Mucosa of descending colon (tissue), 3 donors: ENCODE data around the gene FKBP3. TPM values are rescaled to one million over a fixed set of nuclear protein-coding genes. Genes with fewer than 3 reads are reported as not detected.

ENCODE experiments used
- ATAC-seq: fragments of 200-7000 bp; cut with Tn5 transposase; one replicate; pipeline ENCODE4 v1.9.1; 2020; ENCODE audit warnings: mild to moderate bottlenecking, moderate library complexity
- DNase-seq, 3 donors: peaks; one replicate each; pipeline ENCODE4 v3.0.0-alpha.2; 2020
- H3K36me3 ChIP-seq: fragments of 200-600 bp; one replicate; pipeline ENCODE4 v1.8.0; 2021; ENCODE audit warnings: low read depth, mild to moderate bottlenecking
- H3K4me1 ChIP-seq: fragments of 200-600 bp; one replicate; pipeline ENCODE4 v1.8.0; 2021; ENCODE audit warnings: low read depth, mild to moderate bottlenecking
- H3K4me3 ChIP-seq: fragments of 200-600 bp; one replicate; pipeline ENCODE4 v1.8.0; 2021; ENCODE audit warnings: mild to moderate bottlenecking
- H3K9me3 ChIP-seq: fragments of 200-600 bp; one replicate; pipeline ENCODE4 v1.8.0; 2021; ENCODE audit warnings: mild to moderate bottlenecking
- CTCF ChIP-seq: fragments of 200-600 bp; IDR thresholded peaks from one replicate; pipeline ENCODE4 v1.8.0; 2022; ENCODE audit warnings: antibody characterized with exemption, mild to moderate bottlenecking
- intact Hi-C, 2 donors: fragments of 100-400 bp; cut with DNase I in 1 of 2; cut with micrococcal nuclease in 1 of 2; formaldehyde crosslinking; loops; one replicate each; pipeline versions ENCODE4 v1.11.0 to v1.11.1; 2022; cut with DNase I, micrococcal nuclease
- total RNA-seq, 3 donors: library from RNA; stranded (reverse); fragmentation: NEBNext Ultra II Directional in 2 of 3; extraction: Animal tissue kit (Norgen Biotek cat#: 25700) in 2 of 3; gene quantifications; one replicate each; pipeline versions ENCODE4 v1.2.1 to v1.2.4, GENCODE V29; 2021 to 2023
- donor health status: DM: no; HTN: no; CAD: no; lungs with moderate emphysema.
- donor health status: DM: no; HTN: no; CAD: no.
- donor health status: DM: no; HTN: yes; CAD: no.

The FKBP3 gene
- total RNA-seq, 3 donors from 2014 or later, result 46.2 to 51.7 (median 46.2) TPM

- Histone ChIP-seq H3K4me3 (no peak overlapping the region), H3K4me1 (no peaks in the 10 kb centered on the region), H3K36me3 (no peaks in the 10 kb centered on the region), H3K9me3 (no peaks in the 10 kb centered on the region)
- intact Hi-C loops, result no loop called here
- no peak for ATAC-seq
- TF ChIP-seq CTCF, result no peak
- no peak for DNase-seq
Measured at GRCh38 chr14:45072126-45072525, 62.2 kb downstream of the FKBP3 start.

GRCh38 chr14:45070215-45070614, 64.1 kb downstream of the FKBP3 start:
- H3K36me3 ChIP-seq, result no peaks in the 10 kb centered on the region
- no peak overlapping the region for H3K4me3 ChIP-seq
- no peak for TF ChIP-seq CTCF
- H3K9me3 ChIP-seq, result no peaks in the 10 kb centered on the region
- no peak for DNase-seq
- intact Hi-C loops, result no loop called here
- no peaks in the 10 kb centered on the region for H3K4me1 ChIP-seq
- ATAC-seq, result no peak

- no peak for TF ChIP-seq CTCF
- H3K9me3 ChIP-seq, result no peaks in the 10 kb centered on the region
- H3K4me3 ChIP-seq, result no peak overlapping the region
- H3K36me3 ChIP-seq, result no peaks in the 10 kb centered on the region
- ATAC-seq (no peak), DNase-seq (no peak)
- intact Hi-C loops, result no loop called here
- no peaks in the 10 kb centered on the region for H3K4me1 ChIP-seq
Measured at GRCh38 chr14:45068396-45068795, 65.9 kb downstream of the FKBP3 start.

DNA sequence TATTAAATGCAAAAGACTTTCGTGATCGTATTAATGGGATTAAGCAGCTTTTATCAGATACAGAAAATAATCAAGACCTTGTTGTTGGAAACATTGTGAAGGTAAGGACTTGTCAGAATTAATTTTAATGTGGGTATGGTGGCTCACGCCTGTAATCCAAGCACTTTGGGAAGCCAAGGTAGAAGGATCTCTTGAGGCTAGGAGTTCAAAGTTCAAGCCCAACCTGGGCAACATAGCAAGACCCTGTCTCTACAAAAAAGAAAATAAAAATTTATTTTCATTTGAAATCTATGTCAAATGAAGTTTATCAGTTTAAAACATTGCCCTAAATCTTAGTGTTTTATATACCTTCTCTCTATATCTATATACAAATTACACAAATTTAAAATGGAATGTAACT, 67.6 kb downstream of the FKBP3 start:
- Histone ChIP-seq H3K9me3 (no peaks in the 10 kb centered on the region), H3K4me1 (no peaks in the 10 kb centered on the region), H3K4me3 (no peak overlapping the region), H3K36me3 (no peaks in the 10 kb centered on the region)
- no peak for TF ChIP-seq CTCF
- no peak for DNase-seq
- intact Hi-C loops, result no loop called here
- ATAC-seq, result no peak

DNA sequence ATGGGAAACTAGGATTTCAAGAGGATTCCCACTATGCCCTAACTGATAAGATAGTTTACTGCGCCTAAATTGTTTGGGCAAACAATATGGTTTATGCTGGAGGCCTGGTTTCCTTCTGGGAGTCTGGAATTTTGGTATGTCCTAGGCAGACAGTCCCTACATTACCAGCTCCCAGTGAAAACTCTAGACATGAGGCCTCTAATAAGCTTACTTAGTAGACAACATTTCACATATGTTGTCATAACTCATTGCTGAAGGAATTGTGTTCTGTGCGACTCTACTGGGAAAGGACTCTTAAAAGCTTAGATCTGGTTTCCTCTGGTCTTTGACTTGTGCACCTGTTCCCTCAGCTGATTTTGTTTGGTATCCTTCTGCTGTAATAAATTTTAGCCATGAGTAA, 68.3 kb downstream of the FKBP3 start:
- no peak overlapping the region for H3K4me3 ChIP-seq
- DNase-seq, result no peak
- ATAC-seq, result no peak
- intact Hi-C loops, result no loop called here
- TF ChIP-seq CTCF, result no peak
- H3K4me1 ChIP-seq, result no peaks in the 10 kb centered on the region
- no peaks in the 10 kb centered on the region for H3K36me3 ChIP-seq
- no peaks in the 10 kb centered on the region for H3K9me3 ChIP-seq

Other genes starting within 250 kb of the FKBP3 start
- 10 to 100 TPM; 16.1 to 19.5 (median 19.3) TPM for gene KLHL28, start 172.5 kb downstream of the FKBP3 start, total RNA-seq
- gene TOGARAM1, start 172.3 kb downstream of the FKBP3 start, total RNA-seq, result 10 to 100 TPM; 13.2 to 17.0 (median 14.8) TPM
- 10 to 100 TPM; 25.9 to 38.4 (median 35.4) TPM for gene PRPF39, start 50.4 kb downstream of the FKBP3 start, total RNA-seq
- 1 to 10 TPM; 3.2 to 5.7 (median 3.6) TPM for gene FANCM, start 1.4 kb upstream of the FKBP3 start, total RNA-seq
- 10 to 100 TPM; 20.4 to 27.7 (median 22.1) TPM for gene MIS18BP1, start 118.7 kb upstream of the FKBP3 start, total RNA-seq